ENCODE results near the gene RASSF5.

Gene RASSF5

GRCh38 chr1:206554211-206554610, 46.9 kb downstream of the RASSF5 start:
- no peak for DNase-seq

GRCh38 chr1:206554701-206555472, 47.6 kb downstream of the RASSF5 start:
- no peak for DNase-seq

DNA sequence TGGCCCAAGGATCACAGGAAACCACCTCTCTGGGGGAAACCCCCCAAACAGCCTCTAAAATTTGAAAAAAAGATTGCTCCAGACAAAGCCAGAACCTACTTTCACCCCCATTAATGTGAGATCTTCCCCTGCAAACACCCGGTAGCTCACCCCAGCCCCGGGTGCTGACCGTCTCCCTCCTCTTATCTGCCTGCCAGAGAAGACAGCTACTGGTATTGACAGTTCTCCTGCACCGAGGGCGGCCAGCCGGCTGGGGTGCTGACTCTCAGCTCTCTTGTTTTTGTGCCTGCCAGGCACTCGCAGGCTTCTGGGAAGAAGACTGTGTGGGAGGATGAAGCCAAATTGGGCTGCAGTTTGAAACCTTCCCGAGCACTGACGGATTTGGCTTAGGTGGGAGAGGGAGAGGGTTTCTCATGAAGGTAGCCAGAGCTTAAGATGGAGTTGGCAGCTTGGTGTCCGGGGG, 48.2 kb downstream of the RASSF5 start:
- DNase-seq = peak; percentile 81

GRCh38 chr1:206556047-206556749, 48.9 kb downstream of the RASSF5 start:
- DNase-seq = no peak

- DNase-seq = peak; percentile 95
Measured at GRCh38 chr1:206556750-206557635, 49.7 kb downstream of the RASSF5 start.

GRCh38 chr1:206557636-206558473, 50.5 kb downstream of the RASSF5 start:
- DNase-seq = peak; percentile 81

DNA sequence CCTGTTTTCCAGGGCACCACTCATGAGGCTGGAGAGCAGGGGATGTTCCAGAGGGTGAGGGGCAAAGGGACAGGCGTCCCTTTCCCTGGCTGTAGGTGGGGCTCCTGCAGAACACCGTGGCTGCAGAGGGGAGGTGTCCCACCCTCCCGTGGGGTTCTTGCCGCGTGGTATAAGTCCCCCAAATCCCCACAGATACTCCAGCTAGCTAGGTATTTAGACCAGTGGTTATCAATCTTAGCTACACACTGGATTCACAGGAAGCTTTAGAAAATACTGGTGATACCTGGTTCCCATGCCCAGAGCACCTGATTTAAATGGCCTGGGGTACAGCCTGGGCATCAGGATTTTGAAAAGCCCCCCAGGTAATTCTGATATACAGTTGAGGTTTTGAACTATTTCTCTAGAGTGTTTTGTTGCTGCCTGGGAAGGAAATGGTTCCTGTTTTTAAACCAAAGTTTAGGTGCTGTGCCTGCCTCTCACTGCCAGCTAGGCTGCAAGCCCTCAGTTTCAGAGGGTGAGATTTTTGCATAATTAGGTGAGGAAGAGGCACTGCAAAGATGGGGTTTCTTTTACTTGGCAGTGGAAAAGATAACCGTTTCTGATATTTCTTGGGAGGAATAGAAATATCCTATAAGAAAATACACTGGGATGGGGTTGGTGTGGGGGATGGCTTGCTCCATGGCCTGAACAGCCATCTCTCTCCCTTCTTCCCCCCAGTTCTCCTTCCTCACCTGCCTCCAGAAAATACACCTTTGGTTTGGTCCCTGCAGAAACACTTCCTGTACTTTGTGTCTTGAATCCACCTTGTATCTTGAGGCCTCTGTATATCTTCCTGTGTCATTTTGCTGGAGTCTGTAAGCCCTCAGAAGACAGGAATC, 51.7 kb downstream of the RASSF5 start:
- DNase-seq = no peak

- no peak for DNase-seq
Measured at GRCh38 chr1:206559672-206559995, 52.3 kb downstream of the RASSF5 start.

GRCh38 chr1:206560007-206560716, 52.8 kb downstream of the RASSF5 start:
- no peak for DNase-seq

DNA sequence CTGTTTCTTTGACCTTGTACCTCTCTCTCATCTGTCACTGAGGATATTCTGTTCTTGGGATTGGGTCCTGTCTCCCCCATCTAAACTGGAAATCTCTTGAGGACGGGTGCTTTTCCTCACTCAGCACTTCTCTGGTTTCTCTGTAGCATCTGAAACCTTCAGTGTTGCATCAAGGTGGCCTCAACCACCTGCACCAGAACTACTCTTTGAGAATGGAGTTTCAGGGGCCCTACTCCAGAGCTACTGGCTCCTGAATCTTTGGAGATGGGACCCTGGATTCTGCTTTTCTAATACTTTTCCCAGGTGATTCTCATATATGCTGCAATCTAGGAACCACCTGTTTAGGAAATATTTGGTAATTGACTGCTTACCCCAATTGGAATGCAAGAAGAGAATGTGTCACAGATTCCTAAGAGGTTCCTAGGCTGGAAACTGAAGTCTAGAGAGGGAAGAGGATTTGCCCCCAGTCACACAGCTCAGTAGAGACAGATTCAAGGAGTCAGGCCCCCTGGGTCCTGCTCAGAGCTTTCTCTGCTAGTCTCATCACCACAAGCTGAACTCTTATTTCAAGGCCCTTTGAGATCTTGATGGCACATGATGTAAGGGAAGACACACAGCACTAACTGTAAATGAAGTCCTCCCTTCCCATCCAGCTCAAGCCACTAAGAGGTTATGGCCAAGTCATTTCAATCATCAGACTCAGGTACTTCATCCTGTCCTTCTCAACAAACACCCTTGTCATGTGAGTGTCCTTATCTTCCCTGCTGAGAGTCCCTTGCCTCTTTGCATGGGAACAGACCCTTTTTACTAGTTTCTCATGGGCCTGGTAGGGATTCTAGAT, 56.3 kb downstream of the RASSF5 start:
- DNase-seq = no peak

DNA sequence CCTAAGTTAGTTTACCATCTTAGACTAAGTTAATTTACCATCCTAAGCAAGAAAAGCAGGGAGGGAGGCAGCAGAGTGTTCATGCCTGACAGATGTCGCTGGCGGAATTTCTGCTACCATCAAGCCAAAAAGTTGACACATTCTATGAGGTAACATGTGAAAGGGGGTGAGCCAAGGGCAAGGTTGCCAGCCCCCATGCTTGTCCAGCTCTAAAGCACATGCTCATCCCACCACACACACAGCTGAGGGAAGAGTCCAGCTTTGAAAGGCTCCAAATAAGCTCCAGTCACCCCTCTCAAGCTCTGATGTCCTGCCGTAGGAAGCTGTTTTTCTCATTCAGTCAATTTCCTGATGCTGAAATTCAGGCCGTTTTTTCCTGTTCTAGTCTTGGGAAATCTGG, 58.7 kb downstream of the RASSF5 start:
- no peak for DNase-seq

DNA sequence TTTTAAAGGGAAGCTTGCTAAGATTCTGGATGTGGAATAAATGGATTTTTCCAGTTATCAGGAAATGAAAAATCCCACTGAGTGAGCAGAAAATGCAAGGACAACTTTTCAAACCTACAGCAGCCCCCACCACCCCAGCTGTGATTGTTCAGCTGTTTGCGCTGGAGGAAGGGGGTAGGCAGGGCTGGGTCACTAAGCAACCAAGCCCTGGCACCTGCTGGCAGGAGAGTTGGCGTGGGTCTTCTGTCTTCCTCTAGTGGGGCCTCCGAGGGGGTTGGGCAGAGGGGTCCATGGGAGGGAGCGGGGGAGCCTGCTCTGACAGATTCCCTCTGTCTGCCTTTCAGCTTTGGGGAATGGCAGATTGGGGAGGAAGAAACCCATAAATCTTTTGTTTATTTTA, 59.7 kb downstream of the RASSF5 start:
- no peak for DNase-seq

DNA sequence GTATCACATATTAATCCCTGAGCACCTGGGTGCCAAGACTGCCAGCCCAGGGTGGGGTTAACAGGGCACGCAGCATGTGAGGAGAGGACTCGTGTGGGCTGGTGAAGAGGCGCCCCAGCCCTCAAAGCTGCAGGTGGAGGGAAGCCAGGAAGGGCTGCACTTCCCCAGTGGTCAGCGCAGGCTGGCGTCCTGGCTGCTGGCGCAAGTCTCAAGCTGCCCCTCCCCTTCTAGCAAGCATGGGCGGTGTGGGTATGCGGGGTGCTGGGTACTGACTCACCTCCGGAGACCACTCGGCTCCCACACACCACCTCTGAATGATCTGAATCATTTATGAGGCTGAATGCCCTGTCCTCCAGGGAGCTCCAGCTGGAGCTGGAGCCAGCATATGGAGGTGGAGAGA, 60.9 kb downstream of the RASSF5 start:
- DNase-seq = no peak

GRCh38 chr1:206568779-206569352, 61.5 kb downstream of the RASSF5 start:
- DNase-seq = no peak

DNA sequence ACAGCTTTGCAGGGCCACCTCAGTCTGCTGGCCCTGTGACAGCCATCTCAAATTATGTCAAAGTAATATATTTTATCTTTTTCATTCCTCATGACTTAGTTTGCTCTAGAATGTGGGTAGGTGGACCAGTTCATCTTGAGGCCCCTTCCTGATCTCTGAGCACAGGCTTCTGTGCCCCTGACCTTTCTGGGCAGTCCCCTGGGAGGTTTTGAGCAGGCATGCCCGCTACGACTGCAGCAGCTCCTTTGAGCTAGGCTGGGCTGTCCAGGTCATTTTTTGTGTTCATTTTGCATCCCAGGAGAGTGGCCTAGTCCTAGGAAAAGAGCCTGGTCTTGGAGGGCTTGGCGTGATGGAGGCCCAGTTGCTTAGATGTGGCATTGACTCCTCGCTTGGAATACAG, 62.2 kb downstream of the RASSF5 start:
- DNase-seq = no peak

- DNase-seq = no peak
Measured at GRCh38 chr1:206570529-206570928, 63.2 kb downstream of the RASSF5 start.

GRCh38 chr1:206572835-206573234, 65.5 kb downstream of the RASSF5 start:
- DNase-seq = no peak

- no peak for DNase-seq
Measured at GRCh38 chr1:206573319-206573718, 66.0 kb downstream of the RASSF5 start.

DNA sequence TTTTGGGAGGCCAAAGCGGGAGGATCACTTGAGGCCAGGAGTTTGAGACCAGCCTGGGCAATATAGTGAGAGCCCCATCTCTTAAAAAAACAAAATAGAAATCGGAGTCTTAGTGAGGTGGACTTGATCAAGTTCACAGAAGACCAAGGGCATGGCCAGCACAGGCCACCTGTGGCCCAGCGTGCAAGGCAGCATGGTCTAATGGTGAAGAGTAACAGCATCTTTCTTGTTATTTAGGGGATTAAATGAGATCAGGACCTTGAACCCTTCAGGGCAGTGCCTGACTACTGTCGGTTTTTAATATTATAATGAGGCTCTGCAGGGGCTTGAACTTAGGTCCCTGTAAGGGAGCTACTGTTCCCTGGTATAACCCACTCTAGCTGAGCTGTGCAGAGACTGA, 66.4 kb downstream of the RASSF5 start:
- DNase-seq = peak; percentile 52
